Fibroblast of skin of right biceps (primary cell): ENCODE data around the gene SELENOH.

Source experiments
- DNase-seq: peaks from one replicate; pipeline ENCODE4 v3.0.0-alpha.2; 2013

The SELENOH gene

GRCh38 chr11:57786436-57786835 lies 45.1 kb downstream of the SELENOH start:
- peak; percentile 52 for DNase-seq

GRCh38 chr11:57787006-57787604 lies 45.8 kb downstream of the SELENOH start:
- DNase-seq, result no peak

- DNase-seq, result no peak
These were observed 46.8 kb downstream of the SELENOH start for GRCh38 chr11:57787920-57788702.

GRCh38 chr11:57788703-57789088 lies 47.4 kb downstream of the SELENOH start:
- DNase-seq, result no peak

GRCh38 chr11:57791321-57792059 lies 50.2 kb downstream of the SELENOH start:
- DNase-seq, result no peak

- DNase-seq, result peak; percentile 41
These were observed 50.8 kb downstream of the SELENOH start for GRCh38 chr11:57792060-57792541.

- DNase-seq, result no peak
These were observed 51.6 kb downstream of the SELENOH start for GRCh38 chr11:57792870-57793269.
